Left lung (tissue), 10 donors: ENCODE results near the gene MEX3D. TPM values are rescaled to one million over a fixed set of nuclear protein-coding genes. Genes with fewer than 3 reads are reported as not detected.

Experiments
- ATAC-seq: fragments of 200-7000 bp; cut with Tn5 transposase; one replicate; pipeline ENCODE4 v1.9.1; 2020; ENCODE audit warnings: moderate library complexity
- DNase-seq, 4 donors: peaks; one replicate each; pipeline ENCODE4 v3.0.0-alpha.2; 2013 to 2020
- H3K27ac ChIP-seq, 2 donors: fragments of 200-600 bp; sonication (generic) in 1 of 2; one replicate each; pipeline versions ENCODE4 v1.5.0 to v1.8.0; 2020 to 2021
- H3K27me3 ChIP-seq, 2 donors: fragments of 200-600 bp; sonication (generic) in 1 of 2; one replicate each; pipeline versions ENCODE4 v1.5.0 to v1.8.0; 2020 to 2021
- H3K36me3 ChIP-seq, 2 donors: fragments of 200-600 bp; sonication (generic) in 1 of 2; one replicate each; pipeline versions ENCODE4 v1.5.0 to v1.8.0; 2020 to 2021
- H3K4me1 ChIP-seq, 2 donors: fragments of 200-600 bp; one replicate each; pipeline ENCODE4 v1.8.0; 2021
- H3K4me3 ChIP-seq, 2 donors: fragments of 200-600 bp; sonication (generic) in 1 of 2; one replicate each; pipeline versions ENCODE4 v1.5.0 to v1.8.0; 2020 to 2021; ENCODE audit warnings: mild to moderate bottlenecking in 1 of 2
- H3K9me3 ChIP-seq, 2 donors: fragments of 200-600 bp; sonication (generic) in 1 of 2; one replicate each; pipeline versions ENCODE4 v1.5.0 to v1.8.0; 2020 to 2021
- CTCF ChIP-seq, 2 donors: fragments of 200-600 bp; sonication (generic) in 1 of 2; IDR thresholded peaks; one replicate each; pipeline versions ENCODE4 v1.5.0 to v1.8.0; 2021; ENCODE audit warnings: antibody characterized with exemption in 2 of 2
- intact Hi-C, 2 donors: fragments of 100-400 bp; cut with DNase I; formaldehyde crosslinking; loops; one replicate each; pipeline versions ENCODE4 v1.11.2 to v1.14.2; 2022
- polyA plus RNA-seq, 6 donors: library from polyadenylated mRNA; unstranded; fragments of 120-200 nt; gene quantifications; one replicate each; pipeline ENCODE4 v1.2.1, GENCODE V29; 2013; ENCODE audit not compliant: insufficient read length in 6 of 6
- total RNA-seq, 2 donors: library from RNA; stranded (reverse); fragmentation: NEBNext Ultra II Directional; extraction: Animal tissue kit (Norgen Biotek cat#: 25700); gene quantifications; one replicate each; pipeline ENCODE4 v1.2.1, GENCODE V29; 2021
- donor health status: DM: no; HTN: yes; CAD: no.
- donor health status: DM: no; HTN: no; CAD: no.

Gene MEX3D
- total and polyA plus RNA-seq, 8 donors, result 15.8 to 42.6 (median 26.3) TPM

- intact Hi-C loops, result no loop called here
- ATAC-seq, result no peak
- Histone ChIP-seq H3K27me3 (no peaks in the 10 kb centered on the region), H3K27ac (no peak overlapping the region), H3K4me3 (no peak overlapping the region), H3K4me1 (peaks cover 5 to 15% of the 10 kb centered on the region in 2 donors), H3K36me3 (peaks cover 0 to 38% of the 10 kb centered on the region in 2 donors), H3K9me3 (no peaks in the 10 kb centered on the region)
- TF ChIP-seq CTCF (IDR thresholded peaks at IDR 0.05), result no peak
- no peak for DNase-seq
Measured at GRCh38 chr19:1609680-1610474, 41.8 kb upstream of the MEX3D start.

GRCh38 chr19:1609103-1609396 is 40.9 kb upstream of the MEX3D start:
- H3K27me3 ChIP-seq, result no peaks in the 10 kb centered on the region
- H3K27ac ChIP-seq, result no peak overlapping the region
- TF ChIP-seq CTCF (IDR thresholded peaks at IDR 0.05), result no peak
- intact Hi-C loops, result no loop called here
- peaks cover 9 to 23% of the 10 kb centered on the region in 2 donors for H3K4me1 ChIP-seq
- no peaks in the 10 kb centered on the region for H3K9me3 ChIP-seq
- ATAC-seq (no peak), DNase-seq (no peak)
- H3K36me3 ChIP-seq, result peaks cover 0 to 30% of the 10 kb centered on the region in 2 donors
- no peak overlapping the region for H3K4me3 ChIP-seq

GRCh38 chr19:1608359-1609102 is 40.4 kb upstream of the MEX3D start:
- DNase-seq (peak in 1 of 4 donors; percentile 68), ATAC-seq (no peak)
- Histone ChIP-seq H3K27ac (no peak overlapping the region), H3K4me1 (peaks cover 14 to 29% of the 10 kb centered on the region in 2 donors), H3K36me3 (peaks cover 0 to 25% of the 10 kb centered on the region in 2 donors), H3K9me3 (no peaks in the 10 kb centered on the region), H3K4me3 (no peak overlapping the region), H3K27me3 (no peaks in the 10 kb centered on the region)
- intact Hi-C loops, result no loop called here
- no peak for TF ChIP-seq CTCF (IDR thresholded peaks at IDR 0.05)

GRCh38 chr19:1606138-1606651 is 38.1 kb upstream of the MEX3D start:
- peak; percentile 8 for ATAC-seq

More at GRCh38 chr19:1606138-1606651, 38.1 kb upstream of the MEX3D start:
- DNase-seq, result no peak
- Histone ChIP-seq H3K4me3 (peak overlapping the region; percentile 100), H3K36me3 (peaks cover 0 to 12% of the 10 kb centered on the region in 2 donors), H3K27me3 (no peaks in the 10 kb centered on the region), H3K27ac (peak overlapping the region; percentile 88), H3K4me1 (peaks cover 15 to 50% of the 10 kb centered on the region in 2 donors), H3K9me3 (no peaks in the 10 kb centered on the region)
- TF ChIP-seq CTCF (IDR thresholded peaks at IDR 0.05), result no peak
- intact Hi-C loops, result no loop called here
